ENCODE results near the gene ACTN2. TPM values are rescaled to one million over a fixed set of nuclear protein-coding genes. Genes with fewer than 3 reads are reported as not detected.

The ACTN2 gene
- total and polyA plus RNA-seq, 4 donors, result 5.1 to 26.4 (median 12.0) TPM

DNA sequence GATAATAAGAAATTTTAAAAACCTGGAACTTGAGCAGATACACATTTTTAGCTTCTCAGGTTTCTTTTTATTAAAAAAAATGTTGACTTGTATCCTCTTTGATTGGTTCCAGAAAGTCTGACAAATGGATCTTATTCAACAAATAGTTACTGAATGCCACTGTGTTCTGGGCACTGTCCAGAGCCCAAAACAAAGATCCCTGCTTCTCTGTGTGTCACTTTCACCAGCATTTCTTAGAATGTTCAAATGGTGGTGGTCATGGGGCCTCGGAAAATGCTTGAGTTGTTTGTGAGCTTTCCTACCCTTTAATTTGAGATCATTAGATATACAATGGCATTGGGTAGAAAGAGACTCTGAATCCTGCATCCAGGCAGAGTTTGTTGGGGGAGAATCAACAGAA, 19.9 kb downstream of the ACTN2 start:
- no CpG with 5 or more reads among the region's 1 CpG for WGBS (ENCODE audit: insufficient coverage)
- H3K4me1 ChIP-seq (ENCODE audit: control insufficient read depth, insufficient read depth, low read length), result peaks cover 7% of the 10 kb centered on the region
- no peaks in the 10 kb centered on the region for H3K27me3 ChIP-seq (ENCODE audit: control insufficient read depth, insufficient read depth, low read length)
- peak overlapping the region; percentile 4 for H3K27ac ChIP-seq (ENCODE audit: low read depth, low read length)
- H3K36me3 ChIP-seq (ENCODE audit: control insufficient read depth, insufficient read depth, low read length), result no peaks in the 10 kb centered on the region
- DNase-seq (ENCODE audit: low read depth in 4 of 6, low spot score in 6 of 6), result peak in 2 of 6 donors; percentile 57 to 70
- H3K9me3 ChIP-seq (ENCODE audit: control insufficient read depth, insufficient read depth, low read length), result no peaks in the 10 kb centered on the region
- H3K4me3 ChIP-seq (ENCODE audit: low read depth, low read length), result no peak overlapping the region

DNA sequence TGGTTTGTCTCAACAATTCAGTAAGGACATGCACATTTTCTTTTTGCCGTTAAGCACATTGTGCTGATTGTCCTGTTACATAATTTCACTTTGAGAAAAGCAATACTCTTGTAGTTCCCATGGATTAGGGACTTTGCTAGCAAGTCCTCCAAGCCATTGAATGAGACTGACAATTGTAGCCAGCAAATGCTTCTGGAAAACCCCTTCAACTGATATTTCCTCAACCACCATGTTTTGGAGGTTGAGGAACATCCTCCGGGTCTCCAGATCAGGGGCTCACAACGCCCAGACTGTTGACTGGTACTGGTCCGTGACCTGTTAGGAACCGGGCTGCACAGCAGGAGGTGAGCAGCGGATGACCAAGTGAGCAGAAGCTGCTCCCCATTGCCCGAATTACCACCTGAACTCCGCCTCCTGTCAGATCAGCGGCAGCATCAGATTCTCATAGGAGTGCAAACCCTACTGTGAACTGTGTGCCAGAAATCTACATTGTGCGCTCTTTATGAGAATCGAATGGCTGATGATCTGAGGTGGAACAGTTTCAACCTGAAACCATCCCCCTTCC, 24.1 kb downstream of the ACTN2 start:
- no peaks in the 10 kb centered on the region for H3K27me3 ChIP-seq (ENCODE audit: control insufficient read depth, insufficient read depth, low read length)
- H3K36me3 ChIP-seq (ENCODE audit: control insufficient read depth, insufficient read depth, low read length), result no peaks in the 10 kb centered on the region
- H3K4me1 ChIP-seq (ENCODE audit: control insufficient read depth, insufficient read depth, low read length), result peaks cover 3% of the 10 kb centered on the region
- no peaks in the 10 kb centered on the region for H3K9me3 ChIP-seq (ENCODE audit: control insufficient read depth, insufficient read depth, low read length)
- H3K4me3 ChIP-seq (ENCODE audit: low read depth, low read length), result no peak overlapping the region
- no peak overlapping the region for H3K27ac ChIP-seq (ENCODE audit: low read depth, low read length)
- 94% methylated on average over 8 of the region's 11 CpGs for WGBS (ENCODE audit: insufficient coverage)
- DNase-seq (ENCODE audit: low read depth in 4 of 6, low spot score in 6 of 6), result no peak

DNA sequence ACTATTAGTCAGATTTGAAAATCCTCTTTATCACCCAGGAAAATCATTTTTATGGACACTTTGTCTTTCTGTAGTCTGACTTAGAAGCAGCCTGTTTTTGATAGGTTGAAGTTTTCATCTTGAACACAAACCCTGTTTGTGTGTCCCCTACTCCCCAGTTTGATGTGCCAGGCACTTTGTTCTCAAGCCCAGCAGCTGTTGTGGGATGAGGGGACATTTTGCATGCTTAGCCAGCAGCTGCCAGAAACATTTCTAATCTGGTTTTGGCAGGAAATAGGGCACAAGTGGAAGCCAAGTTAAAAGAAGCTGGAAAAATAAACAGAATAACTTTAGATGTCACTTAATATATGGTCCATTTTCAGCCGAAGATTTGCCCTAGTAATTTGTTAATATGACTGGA, 29.9 kb downstream of the ACTN2 start:
- Histone ChIP-seq H3K36me3 (ENCODE audit: control insufficient read depth, insufficient read depth, low read length) (no peaks in the 10 kb centered on the region), H3K27ac (ENCODE audit: low read depth, low read length) (no peak overlapping the region), H3K9me3 (ENCODE audit: control insufficient read depth, insufficient read depth, low read length) (no peaks in the 10 kb centered on the region), H3K4me3 (ENCODE audit: low read depth, low read length) (no peak overlapping the region), H3K4me1 (ENCODE audit: control insufficient read depth, insufficient read depth, low read length) (peaks cover 6% of the 10 kb centered on the region), H3K27me3 (ENCODE audit: control insufficient read depth, insufficient read depth, low read length) (no peaks in the 10 kb centered on the region)
- peak in 2 of 6 donors; percentile 70 to 77 for DNase-seq (ENCODE audit: low read depth in 4 of 6, low spot score in 6 of 6)
- no CpG with 5 or more reads among the region's 1 CpG for WGBS (ENCODE audit: insufficient coverage)

DNA sequence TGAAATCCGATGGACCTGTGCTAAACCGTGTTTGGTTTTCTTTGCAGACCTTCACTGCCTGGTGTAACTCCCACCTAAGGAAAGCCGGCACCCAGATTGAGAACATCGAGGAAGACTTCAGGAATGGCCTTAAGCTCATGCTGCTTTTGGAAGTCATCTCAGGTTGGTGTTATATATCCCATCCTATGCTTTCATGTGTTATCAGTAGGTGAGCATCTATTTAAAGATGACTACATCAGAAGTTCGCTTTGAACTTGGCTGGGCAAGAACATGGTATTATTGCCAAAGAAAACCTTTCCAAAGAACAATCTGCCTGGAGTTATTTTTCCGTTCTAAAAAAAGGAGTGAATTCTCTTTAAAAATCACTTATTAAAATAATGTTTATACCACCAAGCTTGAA, 31.5 kb downstream of the ACTN2 start:
- H3K4me3 ChIP-seq (ENCODE audit: low read depth, low read length), result no peak overlapping the region
- no peaks in the 10 kb centered on the region for H3K36me3 ChIP-seq (ENCODE audit: control insufficient read depth, insufficient read depth, low read length)
- H3K27ac ChIP-seq (ENCODE audit: low read depth, low read length), result no peak overlapping the region
- peaks cover 6% of the 10 kb centered on the region for H3K4me1 ChIP-seq (ENCODE audit: control insufficient read depth, insufficient read depth, low read length)
- no peaks in the 10 kb centered on the region for H3K9me3 ChIP-seq (ENCODE audit: control insufficient read depth, insufficient read depth, low read length)
- no peak for DNase-seq (ENCODE audit: low read depth in 4 of 6, low spot score in 6 of 6)
- H3K27me3 ChIP-seq (ENCODE audit: control insufficient read depth, insufficient read depth, low read length), result no peaks in the 10 kb centered on the region
- WGBS (ENCODE audit: insufficient coverage), result 90% methylated on average over 2 of the region's 6 CpGs

GRCh38 chr1:236718328-236718727, 32.0 kb downstream of the ACTN2 start:
- no peak overlapping the region for H3K27ac ChIP-seq (ENCODE audit: low read depth, low read length)
- WGBS (ENCODE audit: insufficient coverage), result 60% methylated on average over 3 of the region's 3 CpGs

GRCh38 chr1:236720206-236720605, 33.9 kb downstream of the ACTN2 start:
- Histone ChIP-seq H3K4me3 (ENCODE audit: low read depth, low read length) (no peak overlapping the region), H3K9me3 (ENCODE audit: control insufficient read depth, insufficient read depth, low read length) (no peaks in the 10 kb centered on the region), H3K36me3 (ENCODE audit: control insufficient read depth, insufficient read depth, low read length) (peaks cover 3% of the 10 kb centered on the region), H3K27me3 (ENCODE audit: control insufficient read depth, insufficient read depth, low read length) (no peaks in the 10 kb centered on the region), H3K4me1 (ENCODE audit: control insufficient read depth, insufficient read depth, low read length) (peaks cover 10% of the 10 kb centered on the region), H3K27ac (ENCODE audit: low read depth, low read length) (no peak overlapping the region)
- 83% methylated on average over 1 of the region's 3 CpGs for WGBS (ENCODE audit: insufficient coverage)
- DNase-seq (ENCODE audit: low read depth in 4 of 6, low spot score in 6 of 6), result peak in 1 of 6 donors; percentile 51

More at GRCh38 chr1:236718328-236718727, 32.0 kb downstream of the ACTN2 start:
- Histone ChIP-seq H3K4me3 (ENCODE audit: low read depth, low read length) (no peak overlapping the region), H3K27me3 (ENCODE audit: control insufficient read depth, insufficient read depth, low read length) (no peaks in the 10 kb centered on the region), H3K9me3 (ENCODE audit: control insufficient read depth, insufficient read depth, low read length) (no peaks in the 10 kb centered on the region), H3K4me1 (ENCODE audit: control insufficient read depth, insufficient read depth, low read length) (peaks cover 6% of the 10 kb centered on the region), H3K36me3 (ENCODE audit: control insufficient read depth, insufficient read depth, low read length) (no peaks in the 10 kb centered on the region)
- DNase-seq (ENCODE audit: low read depth in 4 of 6, low spot score in 6 of 6), result no peak

- Histone ChIP-seq H3K4me3 (ENCODE audit: low read depth, low read length) (no peak overlapping the region), H3K36me3 (ENCODE audit: control insufficient read depth, insufficient read depth, low read length) (peaks cover 3% of the 10 kb centered on the region), H3K4me1 (ENCODE audit: control insufficient read depth, insufficient read depth, low read length) (peaks cover 9% of the 10 kb centered on the region), H3K27ac (ENCODE audit: low read depth, low read length) (no peak overlapping the region), H3K27me3 (ENCODE audit: control insufficient read depth, insufficient read depth, low read length) (no peaks in the 10 kb centered on the region), H3K9me3 (ENCODE audit: control insufficient read depth, insufficient read depth, low read length) (no peaks in the 10 kb centered on the region)
- DNase-seq (ENCODE audit: low read depth in 4 of 6, low spot score in 6 of 6), result peak in 1 of 6 donors; percentile 68
- WGBS (ENCODE audit: insufficient coverage), result no CpG with 5 or more reads among the region's 1 CpG
Observed at GRCh38 chr1:236720611-236721010, 34.3 kb downstream of the ACTN2 start.

DNA sequence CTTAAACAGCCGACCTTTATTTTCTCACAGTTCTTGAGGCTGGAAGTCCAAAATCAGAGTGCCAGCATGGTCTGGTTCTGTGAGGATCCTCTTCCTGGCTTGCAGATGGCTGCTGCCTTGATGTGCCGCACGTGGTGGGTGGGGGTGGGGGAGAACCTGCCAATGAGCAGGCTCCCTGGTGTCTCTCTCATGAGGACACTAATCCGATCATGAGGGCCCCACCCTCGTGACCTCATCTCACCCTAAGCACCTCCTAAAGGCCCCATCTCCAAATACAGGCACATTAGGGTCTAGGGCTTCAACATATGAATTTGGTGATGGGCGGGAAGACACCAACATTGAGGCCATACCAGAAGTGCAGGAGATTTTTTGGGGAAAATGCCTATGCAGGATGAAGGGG, 37.8 kb downstream of the ACTN2 start:
- H3K27me3 ChIP-seq (ENCODE audit: control insufficient read depth, insufficient read depth, low read length), result no peaks in the 10 kb centered on the region
- WGBS (ENCODE audit: insufficient coverage), result 100% methylated on average over 1 of the region's 6 CpGs
- peaks cover 12% of the 10 kb centered on the region for H3K36me3 ChIP-seq (ENCODE audit: control insufficient read depth, insufficient read depth, low read length)

DNA sequence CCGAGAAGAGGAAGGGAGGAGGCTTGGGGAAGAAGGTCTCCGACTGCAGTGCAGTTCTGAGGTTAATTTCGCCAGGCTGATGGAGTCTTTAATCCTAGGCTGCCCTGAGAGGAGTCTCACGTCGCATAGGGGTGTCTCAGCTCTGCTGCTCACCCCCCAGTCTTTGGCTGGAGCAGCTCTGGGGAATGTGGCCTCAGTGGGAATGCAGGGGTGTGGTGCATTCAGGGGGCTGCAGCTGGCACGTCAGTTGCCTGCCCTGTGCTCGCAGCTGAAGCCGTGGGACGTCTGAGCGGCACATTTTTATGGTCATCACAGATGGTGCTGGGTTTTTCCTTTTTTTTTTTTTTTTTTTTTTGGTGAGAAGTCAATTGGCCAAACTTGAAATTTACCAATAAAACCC, 38.2 kb downstream of the ACTN2 start:
- Histone ChIP-seq H3K9me3 (ENCODE audit: control insufficient read depth, insufficient read depth, low read length) (no peaks in the 10 kb centered on the region), H3K4me3 (ENCODE audit: low read depth, low read length) (no peak overlapping the region), H3K4me1 (ENCODE audit: control insufficient read depth, insufficient read depth, low read length) (peaks cover 4% of the 10 kb centered on the region), H3K27ac (ENCODE audit: low read depth, low read length) (no peak overlapping the region), H3K27me3 (ENCODE audit: control insufficient read depth, insufficient read depth, low read length) (no peaks in the 10 kb centered on the region), H3K36me3 (ENCODE audit: control insufficient read depth, insufficient read depth, low read length) (peaks cover 14% of the 10 kb centered on the region)
- WGBS (ENCODE audit: insufficient coverage), result 83% methylated on average over 6 of the region's 10 CpGs
- DNase-seq (ENCODE audit: low read depth in 4 of 6, low spot score in 6 of 6), result no peak

More for the DNA sequence above, 37.8 kb downstream of the ACTN2 start:
- H3K4me3 ChIP-seq (ENCODE audit: low read depth, low read length), result no peak overlapping the region
- peaks cover 4% of the 10 kb centered on the region for H3K4me1 ChIP-seq (ENCODE audit: control insufficient read depth, insufficient read depth, low read length)
- no peak for DNase-seq (ENCODE audit: low read depth in 4 of 6, low spot score in 6 of 6)
- H3K27ac ChIP-seq (ENCODE audit: low read depth, low read length), result no peak overlapping the region
- H3K9me3 ChIP-seq (ENCODE audit: control insufficient read depth, insufficient read depth, low read length), result no peaks in the 10 kb centered on the region

GRCh38 chr1:236725668-236726067, 39.4 kb downstream of the ACTN2 start:
- Histone ChIP-seq H3K36me3 (ENCODE audit: control insufficient read depth, insufficient read depth, low read length) (peaks cover 14% of the 10 kb centered on the region), H3K4me3 (ENCODE audit: low read depth, low read length) (no peak overlapping the region)

More at GRCh38 chr1:236725668-236726067, 39.4 kb downstream of the ACTN2 start:
- peak in 1 of 6 donors; percentile 56 for DNase-seq (ENCODE audit: low read depth in 4 of 6, low spot score in 6 of 6)
- no peak overlapping the region for H3K27ac ChIP-seq (ENCODE audit: low read depth, low read length)
- H3K4me1 ChIP-seq (ENCODE audit: control insufficient read depth, insufficient read depth, low read length), result peaks cover 4% of the 10 kb centered on the region
- WGBS (ENCODE audit: insufficient coverage), result 71% methylated on average over 1 of the region's 3 CpGs
- H3K9me3 ChIP-seq (ENCODE audit: control insufficient read depth, insufficient read depth, low read length), result no peaks in the 10 kb centered on the region
- no peaks in the 10 kb centered on the region for H3K27me3 ChIP-seq (ENCODE audit: control insufficient read depth, insufficient read depth, low read length)

Measured in spinal cord (tissue), 10 donors.